CD4-positive, alpha-beta T cell (primary cell): ENCODE data around the gene KIF17. TPM values are rescaled to one million over a fixed set of nuclear protein-coding genes. Genes with fewer than 3 reads are reported as not detected.
A peak's percentile ranks its signal among the peaks of the same experiment; 100 is the strongest.

ENCODE experiments used
- ATAC-seq: fragments of 200-7000 bp; cut with Tn5 transposase; one replicate; pipeline ENCODE4 v1.10.0; 2022; ENCODE audit warnings: mild to moderate bottlenecking; ENCODE audit not compliant: poor library complexity
- CTCF ChIA-PET: fragments of 350-600 bp; sonication (Branson Sonifier 250); formaldehyde crosslinking; loops from one replicate; lab custom pipeline; 2021; ENCODE audit warnings: antibody characterized with exemption, inconsistent platforms; lab: Charles Lee
- POLR2A ChIA-PET: fragments of 350-600 bp; sonication (Branson Sonifier 250); formaldehyde crosslinking; loops from one replicate; lab custom pipeline; 2021; ENCODE audit warnings: antibody characterized with exemption, inconsistent platforms; lab: Charles Lee
- DNase-seq, 14 experiments: peaks; one replicate each; pipeline ENCODE4 v3.0.0-alpha.2; 2013 to 2020; ENCODE audit warnings: mixed read lengths in 2 of 14
- H3K27ac ChIP-seq, 2 donors: one replicate each; pipeline versions ENCODE4 v1.5.1 to v1.7.0; 2013; ENCODE audit warnings: low read length in 2 of 2, low read depth in 1 of 2, mild to moderate bottlenecking in 1 of 2
- H3K27me3 ChIP-seq, 2 experiments: 1 replicate in 1 of 2; 2 replicates in 1 of 2; pipeline versions ENCODE4 v1.6.1 to v1.7.0; 2013; ENCODE audit warnings: low read length in 2 of 2, control low read depth in 1 of 2, mild to moderate bottlenecking in 1 of 2, moderate library complexity in 1 of 2; ENCODE audit not compliant: insufficient read depth in 2 of 2, control insufficient read depth in 1 of 2
- H3K36me3 ChIP-seq: one replicate; pipeline ENCODE4 v1.6.1; 2013; ENCODE audit warnings: low read length, control low read depth; ENCODE audit not compliant: insufficient read depth
- H3K4me1 ChIP-seq: one replicate; pipeline ENCODE4 v1.6.1; 2013; ENCODE audit warnings: low read length, control low read depth; ENCODE audit not compliant: insufficient read depth
- H3K4me3 ChIP-seq: one replicate; pipeline ENCODE4 v1.5.1; 2013; ENCODE audit warnings: mild to moderate bottlenecking, low read length, moderate library complexity
- H3K9me3 ChIP-seq, 2 experiments: 1 replicate in 1 of 2; 2 replicates in 1 of 2; pipeline versions ENCODE4 v1.6.1 to v1.7.0; 2013; ENCODE audit warnings: low read length in 2 of 2, mild to moderate bottlenecking in 2 of 2, control low read depth in 1 of 2, moderate library complexity in 1 of 2; ENCODE audit not compliant: control insufficient read depth in 1 of 2, insufficient read depth in 1 of 2
- H3K27ac Mint-ChIP-seq: one replicate; pipeline ENCODE4 v1.8.0; 2020; ENCODE audit warnings: mixed read lengths
- H3K27me3 Mint-ChIP-seq: one replicate; pipeline ENCODE4 v1.8.0; 2021; ENCODE audit warnings: mixed read lengths
- H3K36me3 Mint-ChIP-seq: one replicate; pipeline ENCODE4 v1.8.0; 2021; ENCODE audit warnings: low read depth, mixed read lengths
- H3K4me1 Mint-ChIP-seq: one replicate; pipeline ENCODE4 v1.8.0; 2021; ENCODE audit warnings: low read depth, mixed read lengths
- H3K4me3 Mint-ChIP-seq: one replicate; pipeline ENCODE4 v1.8.0; 2020; ENCODE audit warnings: mild to moderate bottlenecking, mixed read lengths
- H3K9me3 Mint-ChIP-seq: one replicate; pipeline ENCODE4 v1.8.0; 2020; ENCODE audit warnings: mixed read lengths
- CTCF ChIP-seq: fragments of 200-600 bp; IDR thresholded peaks from one replicate; pipeline ENCODE4 v1.8.0; 2022; ENCODE audit warnings: antibody characterized with exemption, mild to moderate bottlenecking
- intact Hi-C, 2 experiments: fragments of 100-400 bp; cut with DNase I in 1 of 2; cut with micrococcal nuclease in 1 of 2; formaldehyde crosslinking; loops; one replicate each; pipeline versions ENCODE4 v1.15.1 to v1.9.0; 2023 to 2025; cut with DNase I, micrococcal nuclease
- total RNA-seq, 174 experiments: library from RNA in 2 of 174; stranded (reverse) in 2 of 174; gene quantifications; one replicate each; pipeline ENCODE4 v1.2.3 and lab custom pipeline; 2021 to 2026

The KIF17 gene
- total RNA-seq, 2 experiments from 2014 or later = not detected

GRCh38 chr1:20726118-20726911 is 8.5 kb upstream of the KIF17 start:
- H3K4me1 Mint-ChIP-seq = peaks cover 7% of the 10 kb centered on the region
- no peak overlapping the region for H3K4me3 Mint-ChIP-seq
- no peaks in the 10 kb centered on the region for H3K9me3 Mint-ChIP-seq
- Histone ChIP-seq H3K27me3 (peaks cover 17 to 21% of the 10 kb centered on the region in 2 experiments), H3K9me3 (peaks cover 0 to 11% of the 10 kb centered on the region in 2 experiments), H3K4me1 (peaks cover 13% of the 10 kb centered on the region), H3K36me3 (no peaks in the 10 kb centered on the region), H3K27ac (no peak overlapping the region), H3K4me3 (no peak overlapping the region)
- H3K36me3 Mint-ChIP-seq = no peaks in the 10 kb centered on the region
- ChIA-PET POLR2A (no interaction called here), CTCF (no interaction called here)
- no peak overlapping the region for H3K27ac Mint-ChIP-seq
- TF ChIP-seq CTCF = no peak
- peaks cover 20% of the 10 kb centered on the region for H3K27me3 Mint-ChIP-seq
- intact Hi-C loops = no loop called here
- DNase-seq (peak in 1 of 14 experiments; percentile 16), ATAC-seq (no peak)

- Histone ChIP-seq H3K27ac (no peak overlapping the region), H3K4me1 (peaks cover 4% of the 10 kb centered on the region), H3K27me3 (peaks cover 8 to 14% of the 10 kb centered on the region in 2 experiments), H3K9me3 (peaks cover 0 to 5% of the 10 kb centered on the region in 2 experiments), H3K36me3 (no peaks in the 10 kb centered on the region), H3K4me3 (no peak overlapping the region)
- H3K36me3 Mint-ChIP-seq = no peaks in the 10 kb centered on the region
- H3K27ac Mint-ChIP-seq = no peak overlapping the region
- no peak overlapping the region for H3K4me3 Mint-ChIP-seq
- intact Hi-C loops = no loop called here
- peaks cover 17% of the 10 kb centered on the region for H3K27me3 Mint-ChIP-seq
- DNase-seq (peak in 1 of 14 experiments; percentile 34), ATAC-seq (no peak)
- TF ChIP-seq CTCF = no peak
- no peaks in the 10 kb centered on the region for H3K9me3 Mint-ChIP-seq
- ChIA-PET CTCF (no interaction called here), POLR2A (no interaction called here)
- H3K4me1 Mint-ChIP-seq = peaks cover 4% of the 10 kb centered on the region
These were observed 7.6 kb upstream of the KIF17 start for GRCh38 chr1:20725189-20726117.

GRCh38 chr1:20724364-20725188 is 6.8 kb upstream of the KIF17 start:
- no peak overlapping the region for H3K27ac Mint-ChIP-seq

More at GRCh38 chr1:20724364-20725188, 6.8 kb upstream of the KIF17 start:
- ChIA-PET POLR2A (no interaction called here), CTCF (no interaction called here)
- Mint-ChIP-seq H3K4me3 (no peak overlapping the region), H3K27me3 (peaks cover 13% of the 10 kb centered on the region), H3K9me3 (no peaks in the 10 kb centered on the region), H3K36me3 (no peaks in the 10 kb centered on the region), H3K4me1 (no peaks in the 10 kb centered on the region)
- TF ChIP-seq CTCF = no peak
- H3K27ac ChIP-seq = no peak overlapping the region
- no peaks in the 10 kb centered on the region for H3K9me3 ChIP-seq
- no peaks in the 10 kb centered on the region for H3K4me1 ChIP-seq
- ATAC-seq (no peak), DNase-seq (no peak)
- H3K4me3 ChIP-seq = no peak overlapping the region
- H3K36me3 ChIP-seq = no peaks in the 10 kb centered on the region
- intact Hi-C loops = no loop called here
- H3K27me3 ChIP-seq = peaks cover 2 to 7% of the 10 kb centered on the region in 2 experiments
